ENCODE data around the gene TMEM161B.
"Not testable (repeated sequence)": the region's sequence is repeated elsewhere in the genome, so short reads cannot be mapped to it uniquely, and the experiment has no call there.

TMEM161B gene

GRCh38 chr5:88275581-88275980, 6.9 kb upstream of the TMEM161B start:
- Histone ChIP-seq H3K9me3 (replicated peaks; ENCODE audit: low read length) (no peaks in the 10 kb centered on the region), H3K27me3 (ENCODE audit: control insufficient read depth, insufficient read depth, low read length) (no peaks in the 10 kb centered on the region), H3K4me2 (ENCODE audit: low read length) (no peak overlapping the region), H3K36me3 (ENCODE audit: insufficient read depth, low read length) (peaks cover 3% of the 10 kb centered on the region), H3K4me1 (ENCODE audit: control insufficient read depth, insufficient read depth, low read length) (peaks cover 3% of the 10 kb centered on the region), H3K4me3 (ENCODE audit: low read length) (no peak overlapping the region), H3K9ac (ENCODE audit: low read depth, low read length) (no peak overlapping the region)

- Histone ChIP-seq H3K27me3 (ENCODE audit: control insufficient read depth, insufficient read depth, low read length) (no peaks in the 10 kb centered on the region), H3K4me2 (ENCODE audit: low read length) (peak overlapping the region; percentile 77), H3K9me3 (replicated peaks; ENCODE audit: low read length) (no peaks in the 10 kb centered on the region), H3K4me1 (ENCODE audit: control insufficient read depth, insufficient read depth, low read length) (peaks cover 22% of the 10 kb centered on the region), H3K9ac (ENCODE audit: low read depth, low read length) (peak overlapping the region; percentile 73), H3K4me3 (ENCODE audit: low read length) (peak overlapping the region; percentile 99), H3K36me3 (ENCODE audit: insufficient read depth, low read length) (peaks cover 10% of the 10 kb centered on the region)
Measured at GRCh38 chr5:88269222-88269771, 652 bp upstream of the TMEM161B start.

GRCh38 chr5:88264565-88264964, 4.1 kb downstream of the TMEM161B start:
- not testable (repeated sequence) for H3K9ac ChIP-seq (ENCODE audit: low read depth, low read length); H3K36me3 ChIP-seq (ENCODE audit: insufficient read depth, low read length); H3K27me3 ChIP-seq (ENCODE audit: control insufficient read depth, insufficient read depth, low read length); H3K9me3 ChIP-seq (replicated peaks; ENCODE audit: low read length); H3K4me3 ChIP-seq (ENCODE audit: low read length); H3K4me2 ChIP-seq (ENCODE audit: low read length)
- peaks cover 11% of the 10 kb centered on the region for H3K4me1 ChIP-seq (ENCODE audit: control insufficient read depth, insufficient read depth, low read length)

GRCh38 chr5:88263349-88263748, 5.3 kb downstream of the TMEM161B start:
- Histone ChIP-seq H3K4me1 (ENCODE audit: control insufficient read depth, insufficient read depth, low read length) (peaks cover 11% of the 10 kb centered on the region), H3K9ac (ENCODE audit: low read depth, low read length) (no peak overlapping the region), H3K4me2 (ENCODE audit: low read length) (no peak overlapping the region), H3K27me3 (ENCODE audit: control insufficient read depth, insufficient read depth, low read length) (no peaks in the 10 kb centered on the region), H3K4me3 (ENCODE audit: low read length) (no peak overlapping the region), H3K9me3 (replicated peaks; ENCODE audit: low read length) (no peaks in the 10 kb centered on the region), H3K36me3 (ENCODE audit: insufficient read depth, low read length) (peaks cover 6% of the 10 kb centered on the region)

- Histone ChIP-seq H3K9me3 (replicated peaks; ENCODE audit: low read length) (no peaks in the 10 kb centered on the region), H3K36me3 (ENCODE audit: insufficient read depth, low read length) (peaks cover 6% of the 10 kb centered on the region), H3K27me3 (ENCODE audit: control insufficient read depth, insufficient read depth, low read length) (no peaks in the 10 kb centered on the region), H3K4me2 (ENCODE audit: low read length) (no peak overlapping the region), H3K4me3 (ENCODE audit: low read length) (no peak overlapping the region), H3K9ac (ENCODE audit: low read depth, low read length) (no peak overlapping the region), H3K4me1 (ENCODE audit: control insufficient read depth, insufficient read depth, low read length) (peaks cover 1% of the 10 kb centered on the region)
Measured at GRCh38 chr5:88262116-88262515, 6.5 kb downstream of the TMEM161B start.

- no peak overlapping the region for H3K9ac ChIP-seq (ENCODE audit: low read depth, low read length)
- H3K4me3 ChIP-seq (ENCODE audit: low read length), result no peak overlapping the region
- no peak overlapping the region for H3K4me2 ChIP-seq (ENCODE audit: low read length)
- no peaks in the 10 kb centered on the region for H3K4me1 ChIP-seq (ENCODE audit: control insufficient read depth, insufficient read depth, low read length)
- no peaks in the 10 kb centered on the region for H3K36me3 ChIP-seq (ENCODE audit: insufficient read depth, low read length)
- no peaks in the 10 kb centered on the region for H3K9me3 ChIP-seq (replicated peaks; ENCODE audit: low read length)
- H3K27me3 ChIP-seq (ENCODE audit: control insufficient read depth, insufficient read depth, low read length), result no peaks in the 10 kb centered on the region
Measured at GRCh38 chr5:88258636-88259035, 10.0 kb downstream of the TMEM161B start.

GRCh38 chr5:88256872-88257271, 11.8 kb downstream of the TMEM161B start:
- H3K9me3 ChIP-seq (replicated peaks; ENCODE audit: low read length), result no peaks in the 10 kb centered on the region
- peaks cover 4% of the 10 kb centered on the region for H3K36me3 ChIP-seq (ENCODE audit: insufficient read depth, low read length)
- no peak overlapping the region for H3K9ac ChIP-seq (ENCODE audit: low read depth, low read length)
- H3K27me3 ChIP-seq (ENCODE audit: control insufficient read depth, insufficient read depth, low read length), result no peaks in the 10 kb centered on the region
- H3K4me3 ChIP-seq (ENCODE audit: low read length), result no peak overlapping the region
- H3K4me2 ChIP-seq (ENCODE audit: low read length), result no peak overlapping the region
- no peaks in the 10 kb centered on the region for H3K4me1 ChIP-seq (ENCODE audit: control insufficient read depth, insufficient read depth, low read length)

- Histone ChIP-seq H3K36me3 (ENCODE audit: insufficient read depth, low read length) (peaks cover 4% of the 10 kb centered on the region), H3K4me1 (ENCODE audit: control insufficient read depth, insufficient read depth, low read length) (no peaks in the 10 kb centered on the region), H3K4me2 (ENCODE audit: low read length) (no peak overlapping the region), H3K27me3 (ENCODE audit: control insufficient read depth, insufficient read depth, low read length) (no peaks in the 10 kb centered on the region), H3K4me3 (ENCODE audit: low read length) (no peak overlapping the region), H3K9ac (ENCODE audit: low read depth, low read length) (no peak overlapping the region), H3K9me3 (replicated peaks; ENCODE audit: low read length) (no peaks in the 10 kb centered on the region)
Measured at GRCh38 chr5:88256037-88256436, 12.6 kb downstream of the TMEM161B start.

- Histone ChIP-seq H3K9ac (ENCODE audit: low read depth, low read length) (no peak overlapping the region), H3K9me3 (replicated peaks; ENCODE audit: low read length) (no peaks in the 10 kb centered on the region), H3K4me2 (ENCODE audit: low read length) (no peak overlapping the region), H3K4me1 (ENCODE audit: control insufficient read depth, insufficient read depth, low read length) (no peaks in the 10 kb centered on the region), H3K4me3 (ENCODE audit: low read length) (no peak overlapping the region), H3K36me3 (ENCODE audit: insufficient read depth, low read length) (peaks cover 4% of the 10 kb centered on the region), H3K27me3 (ENCODE audit: control insufficient read depth, insufficient read depth, low read length) (no peaks in the 10 kb centered on the region)
Measured at GRCh38 chr5:88254320-88254719, 14.3 kb downstream of the TMEM161B start.

- Histone ChIP-seq H3K4me1 (ENCODE audit: control insufficient read depth, insufficient read depth, low read length) (no peaks in the 10 kb centered on the region), H3K4me2 (ENCODE audit: low read length) (no peak overlapping the region), H3K9me3 (replicated peaks; ENCODE audit: low read length) (no peaks in the 10 kb centered on the region), H3K9ac (ENCODE audit: low read depth, low read length) (no peak overlapping the region), H3K36me3 (ENCODE audit: insufficient read depth, low read length) (peaks cover 4% of the 10 kb centered on the region), H3K27me3 (ENCODE audit: control insufficient read depth, insufficient read depth, low read length) (no peaks in the 10 kb centered on the region), H3K4me3 (ENCODE audit: low read length) (no peak overlapping the region)
Measured at GRCh38 chr5:88251048-88251711, 17.5 kb downstream of the TMEM161B start.

- Histone ChIP-seq H3K27me3 (ENCODE audit: control insufficient read depth, insufficient read depth, low read length) (no peaks in the 10 kb centered on the region), H3K4me2 (ENCODE audit: low read length) (no peak overlapping the region), H3K9ac (ENCODE audit: low read depth, low read length) (no peak overlapping the region), H3K4me3 (ENCODE audit: low read length) (no peak overlapping the region), H3K36me3 (ENCODE audit: insufficient read depth, low read length) (peaks cover 4% of the 10 kb centered on the region), H3K9me3 (replicated peaks; ENCODE audit: low read length) (no peaks in the 10 kb centered on the region), H3K4me1 (ENCODE audit: control insufficient read depth, insufficient read depth, low read length) (no peaks in the 10 kb centered on the region)
Measured at GRCh38 chr5:88250010-88250409, 18.6 kb downstream of the TMEM161B start.

Data from skeletal muscle satellite cell (primary cell).